ENCODE data around the gene GDAP1L1. TPM values are rescaled to one million over a fixed set of nuclear protein-coding genes. Genes with fewer than 3 reads are reported as not detected.

Gene GDAP1L1
- total RNA-seq, 1 donor from 2014 or later, result 0.26 TPM

- Histone ChIP-seq H3K9me3 (ENCODE audit: low read depth) (no peaks in the 10 kb centered on the region), H3K27ac (no peak overlapping the region), H3K79me2 (ENCODE audit: low read depth) (no peaks in the 10 kb centered on the region), H3K4me2 (peak overlapping the region; percentile 42), H3K27me3 (no peaks in the 10 kb centered on the region), H3K36me3 (no peaks in the 10 kb centered on the region), H2AFZ (replicated peaks) (no peak overlapping the region), H3K9ac (no peak overlapping the region), H3K4me3 (no peak overlapping the region), H3K4me1 (peaks cover 6% of the 10 kb centered on the region), H3F3A (ENCODE audit: low read depth) (no peaks in the 10 kb centered on the region), H4K20me1 (ENCODE audit: low read depth) (no peaks in the 10 kb centered on the region)
- H3K9me3 Mint-ChIP-seq, result no peaks in the 10 kb centered on the region
- no peaks in the 10 kb centered on the region for H3K36me3 Mint-ChIP-seq
- H3K4me3 Mint-ChIP-seq, result no peak overlapping the region
- TF ChIP-seq, protein P1, sequence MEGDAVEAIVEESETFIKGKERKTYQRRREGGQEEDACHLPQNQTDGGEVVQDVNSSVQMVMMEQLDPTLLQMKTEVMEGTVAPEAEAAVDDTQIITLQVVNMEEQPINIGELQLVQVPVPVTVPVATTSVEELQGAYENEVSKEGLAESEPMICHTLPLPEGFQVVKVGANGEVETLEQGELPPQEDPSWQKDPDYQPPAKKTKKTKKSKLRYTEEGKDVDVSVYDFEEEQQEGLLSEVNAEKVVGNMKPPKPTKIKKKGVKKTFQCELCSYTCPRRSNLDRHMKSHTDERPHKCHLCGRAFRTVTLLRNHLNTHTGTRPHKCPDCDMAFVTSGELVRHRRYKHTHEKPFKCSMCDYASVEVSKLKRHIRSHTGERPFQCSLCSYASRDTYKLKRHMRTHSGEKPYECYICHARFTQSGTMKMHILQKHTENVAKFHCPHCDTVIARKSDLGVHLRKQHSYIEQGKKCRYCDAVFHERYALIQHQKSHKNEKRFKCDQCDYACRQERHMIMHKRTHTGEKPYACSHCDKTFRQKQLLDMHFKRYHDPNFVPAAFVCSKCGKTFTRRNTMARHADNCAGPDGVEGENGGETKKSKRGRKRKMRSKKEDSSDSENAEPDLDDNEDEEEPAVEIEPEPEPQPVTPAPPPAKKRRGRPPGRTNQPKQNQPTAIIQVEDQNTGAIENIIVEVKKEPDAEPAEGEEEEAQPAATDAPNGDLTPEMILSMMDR (IDR thresholded peaks at IDR 0.05), result peak; percentile 45
- no peak for TF ChIP-seq EZH2phosphoT487 (IDR thresholded peaks at IDR 0.05)
- DNase-seq (ENCODE audit: low spot score), result peak; percentile 64
- peaks cover 12% of the 10 kb centered on the region for H3K4me1 Mint-ChIP-seq
- H3K27me3 Mint-ChIP-seq (ENCODE audit: insufficient read depth, low read depth), result no peaks in the 10 kb centered on the region
- no peak overlapping the region for H3K27ac Mint-ChIP-seq
Measured at GRCh38 chr20:44222633-44223368, 24.3 kb upstream of the GDAP1L1 start.

- H3K27me3 ChIP-seq, result no peaks in the 10 kb centered on the region
- no peaks in the 10 kb centered on the region for H4K20me1 ChIP-seq (ENCODE audit: low read depth)
- no peak overlapping the region for H3K27ac Mint-ChIP-seq
- no peak overlapping the region for H3K4me2 ChIP-seq
- no peaks in the 10 kb centered on the region for H3F3A ChIP-seq (ENCODE audit: low read depth)
- peaks cover 6% of the 10 kb centered on the region for H3K4me1 ChIP-seq
- no peaks in the 10 kb centered on the region for H3K27me3 Mint-ChIP-seq (ENCODE audit: insufficient read depth, low read depth)
- H3K27ac ChIP-seq, result no peak overlapping the region
- H3K4me3 Mint-ChIP-seq, result no peak overlapping the region
- H2AFZ ChIP-seq (replicated peaks), result no peak overlapping the region
- H3K9me3 ChIP-seq (ENCODE audit: low read depth), result no peaks in the 10 kb centered on the region
- no peaks in the 10 kb centered on the region for H3K9me3 Mint-ChIP-seq
- no peaks in the 10 kb centered on the region for H3K79me2 ChIP-seq (ENCODE audit: low read depth)
- H3K4me3 ChIP-seq, result no peak overlapping the region
- no peak for DNase-seq (ENCODE audit: low spot score)
- peaks cover 14% of the 10 kb centered on the region for H3K4me1 Mint-ChIP-seq
- no peak overlapping the region for H3K9ac ChIP-seq
- H3K36me3 Mint-ChIP-seq, result no peaks in the 10 kb centered on the region
- no peak for TF ChIP-seq EZH2phosphoT487 (IDR thresholded peaks at IDR 0.05)
- TF ChIP-seq EZH2 (IDR thresholded peaks at IDR 0.05), result no peak
- TF ChIP-seq, protein P1 (IDR thresholded peaks at IDR 0.05), result no peak
- no peaks in the 10 kb centered on the region for H3K36me3 ChIP-seq
Measured at GRCh38 chr20:44223721-44224120, 23.4 kb upstream of the GDAP1L1 start.

DNA sequence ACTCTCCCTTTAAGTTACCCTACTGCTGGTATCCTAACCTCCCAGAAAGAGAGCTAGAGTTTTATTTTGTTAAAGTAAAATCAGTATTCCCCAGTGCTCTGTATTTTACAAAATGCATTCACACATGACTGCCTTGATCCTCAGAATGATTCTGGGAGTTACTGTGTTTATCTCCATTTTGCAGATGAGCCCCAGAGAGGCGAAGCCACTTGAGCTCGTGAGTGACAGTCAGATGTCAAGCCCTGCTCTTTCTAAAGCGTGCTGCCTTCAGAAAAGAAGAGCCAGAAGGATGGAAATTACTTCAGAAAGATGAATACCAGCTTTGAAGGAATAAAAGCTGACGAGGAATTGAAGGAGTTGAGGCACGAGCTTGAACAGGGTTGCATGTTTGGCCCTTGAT is 22.5 kb upstream of the GDAP1L1 start:
- peaks cover 11% of the 10 kb centered on the region for H3K4me1 Mint-ChIP-seq
- H3F3A ChIP-seq (ENCODE audit: low read depth), result no peaks in the 10 kb centered on the region
- H3K4me2 ChIP-seq, result no peak overlapping the region
- H3K27ac Mint-ChIP-seq, result no peak overlapping the region
- H3K4me3 Mint-ChIP-seq, result no peak overlapping the region
- no peaks in the 10 kb centered on the region for H3K79me2 ChIP-seq (ENCODE audit: low read depth)
- H3K27me3 Mint-ChIP-seq (ENCODE audit: insufficient read depth, low read depth), result no peaks in the 10 kb centered on the region
- TF ChIP-seq, protein P1 (IDR thresholded peaks at IDR 0.05), result no peak
- no peaks in the 10 kb centered on the region for H3K36me3 Mint-ChIP-seq
- H2AFZ ChIP-seq (replicated peaks), result no peak overlapping the region
- H3K9me3 ChIP-seq (ENCODE audit: low read depth), result no peaks in the 10 kb centered on the region
- H3K27me3 ChIP-seq, result no peaks in the 10 kb centered on the region
- H3K27ac ChIP-seq, result no peak overlapping the region
- no peak for DNase-seq (ENCODE audit: low spot score)
- no peaks in the 10 kb centered on the region for H4K20me1 ChIP-seq (ENCODE audit: low read depth)
- H3K36me3 ChIP-seq, result no peaks in the 10 kb centered on the region
- H3K9ac ChIP-seq, result no peak overlapping the region
- no peaks in the 10 kb centered on the region for H3K9me3 Mint-ChIP-seq
- H3K4me3 ChIP-seq, result no peak overlapping the region
- H3K4me1 ChIP-seq, result peaks cover 6% of the 10 kb centered on the region

Measured in neural progenitor cell (in vitro differentiated cells).